WTC11 (cell line): ENCODE measurements around the gene CALML4. TPM values are rescaled to one million over a fixed set of nuclear protein-coding genes. Genes with fewer than 3 reads are reported as not detected.
"Not testable (repeated sequence)": the region's sequence is repeated elsewhere in the genome, so short reads cannot be mapped to it uniquely, and the experiment has no call there.

Experiments
- ATAC-seq: fragments of 200-7000 bp; cut with Tn5 transposase; 2 replicates; pipeline ENCODE4 v1.10.0; 2021; ENCODE audit warnings: mild to moderate bottlenecking, moderate library complexity
- CTCF ChIA-PET: fragments of 300-600 bp; sonication (Branson Sonifier 250); formaldehyde crosslinking; loops from one replicate; lab custom pipeline; 2021; ENCODE audit warnings: antibody characterized with exemption; lab: Charles Lee
- POLR2A ChIA-PET: fragments of 350-600 bp; sonication (Branson Sonifier 250); formaldehyde crosslinking; loops from one replicate; lab custom pipeline; 2021; ENCODE audit warnings: antibody characterized with exemption; lab: Charles Lee
- DNase-seq: peaks from one replicate; pipeline ENCODE4 v3.0.0; 2021; ENCODE audit warnings: low spot score
- H3K27ac Mint-ChIP-seq: 2 replicates; pipeline ENCODE4 v1.8.0; 2021; ENCODE audit warnings: mixed read lengths
- H3K27me3 Mint-ChIP-seq: 2 replicates; pipeline ENCODE4 v1.8.0; 2021; ENCODE audit warnings: low read depth, mild to moderate bottlenecking, moderate library complexity, mixed read lengths
- H3K36me3 Mint-ChIP-seq: 2 replicates; pipeline ENCODE4 v1.8.0; 2021; ENCODE audit warnings: mixed read lengths
- H3K4me1 Mint-ChIP-seq: 2 replicates; pipeline ENCODE4 v1.8.0; 2022; ENCODE audit warnings: mixed read lengths
- H3K4me3 Mint-ChIP-seq: 2 replicates; pipeline ENCODE4 v1.8.0; 2021; ENCODE audit warnings: mild to moderate bottlenecking, moderate library complexity, mixed read lengths
- H3K9me3 Mint-ChIP-seq: 2 replicates; pipeline ENCODE4 v1.8.0; 2021; ENCODE audit warnings: mixed read lengths
- FOXK1 ChIP-seq: sonication (generic); formaldehyde crosslinking; IDR thresholded peaks from 2 replicates; pipeline ENCODE4 v1.8.0; 2022; ENCODE audit warnings: mild to moderate bottlenecking, moderate library complexity, missing genetic modification reagents
- MXD4 ChIP-seq: fragments of 250-450 bp; sonication (Bioruptor Pico); IDR thresholded peaks from 2 replicates; pipeline ENCODE4 v1.8.0; 2021; ENCODE audit warnings: mild to moderate bottlenecking, moderate library complexity, borderline replicate concordance
- NR2C2 ChIP-seq: sonication (generic); formaldehyde crosslinking; IDR thresholded peaks from 2 replicates; pipeline ENCODE4 v1.8.0; 2022; ENCODE audit warnings: mild to moderate bottlenecking, missing genetic modification reagents
- OVOL2 ChIP-seq: fragments of 250-450 bp; sonication (Bioruptor Pico); IDR thresholded peaks from 2 replicates; pipeline ENCODE4 v1.9.0; 2021; ENCODE audit warnings: mild to moderate bottlenecking, borderline replicate concordance
- PRRX2 ChIP-seq: fragments of 250-450 bp; sonication (Bioruptor Pico); IDR thresholded peaks from 2 replicates; pipeline ENCODE4 v1.8.0; 2021; ENCODE audit warnings: mild to moderate bottlenecking
- SMAD4 ChIP-seq: sonication (generic); formaldehyde crosslinking; IDR thresholded peaks from 2 replicates; pipeline ENCODE4 v1.8.0; 2022; ENCODE audit warnings: mild to moderate bottlenecking, missing genetic modification reagents
- TEAD1 ChIP-seq: sonication (generic); formaldehyde crosslinking; IDR thresholded peaks from 2 replicates; pipeline ENCODE4 v1.8.0; 2022; ENCODE audit warnings: mild to moderate bottlenecking, missing genetic modification reagents
- ZBTB21 ChIP-seq: sonication (generic); formaldehyde crosslinking; IDR thresholded peaks from 2 replicates; pipeline ENCODE4 v1.8.1; 2023; ENCODE audit warnings: mild to moderate bottlenecking, missing genetic modification reagents, borderline replicate concordance
- total RNA-seq: library from RNA; stranded (reverse); gene quantifications from 3 replicates; pipeline ENCODE4 v1.2.3, GENCODE V29; 2021
- TF ChIP-seq, protein P1 (sequence below): sonication (generic); formaldehyde crosslinking; IDR thresholded peaks from 2 replicates; pipeline ENCODE4 v1.8.1; 2023; ENCODE audit warnings: mild to moderate bottlenecking, missing genetic modification reagents
- TF ChIP-seq, protein P2 (sequence below): sonication (generic); formaldehyde crosslinking; conservative IDR thresholded peaks from 2 replicates; pipeline ENCODE4 v1.8.1; 2023; ENCODE audit warnings: mild to moderate bottlenecking, low read depth, missing genetic modification reagents, moderate library complexity
- TF ChIP-seq, protein P3 (sequence below): fragments of 250-450 bp; sonication (Bioruptor Pico); conservative IDR thresholded peaks from 2 replicates; pipeline ENCODE4 v1.9.0; 2021; ENCODE audit warnings: mild to moderate bottlenecking
- TF ChIP-seq, protein P4 (sequence below): sonication (generic); formaldehyde crosslinking; IDR thresholded peaks from 2 replicates; pipeline ENCODE4 v1.8.0; 2022; ENCODE audit warnings: mild to moderate bottlenecking, missing genetic modification reagents

Gene CALML4
- total RNA-seq, 1 experiment from 2014 or later = 9.8 TPM

DNA sequence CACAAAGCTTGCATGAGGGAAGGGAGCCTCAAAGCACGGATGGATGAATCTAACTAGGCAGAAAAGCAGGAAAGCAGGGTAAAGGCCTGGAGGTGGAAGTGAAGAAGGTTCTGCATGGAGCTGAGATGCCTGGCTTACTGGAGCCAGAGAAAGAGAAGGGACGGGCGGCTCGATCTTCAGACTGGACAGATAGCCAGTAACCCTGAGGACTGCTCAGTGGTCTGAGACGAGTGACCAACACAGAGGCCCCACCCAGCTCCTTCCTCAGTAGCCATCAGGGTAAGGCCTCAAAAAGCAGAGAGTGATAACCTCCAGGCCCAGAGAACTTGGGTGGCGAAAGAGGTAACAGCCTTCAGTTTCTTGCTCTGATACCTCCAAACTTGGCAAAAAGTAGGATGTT is 18.0 kb upstream of the CALML4 start:
- ATAC-seq (no peak), DNase-seq (no peak)
- Mint-ChIP-seq H3K27ac (no peak overlapping the region; the same call in 1 of the 2 replicates), H3K9me3 (peaks cover 17% of the 10 kb centered on the region), H3K27me3 (no peaks in the 10 kb centered on the region; the same call in 1 of the 2 replicates), H3K4me1 (peaks cover 12% of the 10 kb centered on the region), H3K4me3 (no peak overlapping the region), H3K36me3 (peaks cover 47% of the 10 kb centered on the region)
- ChIA-PET POLR2A (no interaction called here), CTCF (no interaction called here)
- TF ChIP-seq, protein P1, sequence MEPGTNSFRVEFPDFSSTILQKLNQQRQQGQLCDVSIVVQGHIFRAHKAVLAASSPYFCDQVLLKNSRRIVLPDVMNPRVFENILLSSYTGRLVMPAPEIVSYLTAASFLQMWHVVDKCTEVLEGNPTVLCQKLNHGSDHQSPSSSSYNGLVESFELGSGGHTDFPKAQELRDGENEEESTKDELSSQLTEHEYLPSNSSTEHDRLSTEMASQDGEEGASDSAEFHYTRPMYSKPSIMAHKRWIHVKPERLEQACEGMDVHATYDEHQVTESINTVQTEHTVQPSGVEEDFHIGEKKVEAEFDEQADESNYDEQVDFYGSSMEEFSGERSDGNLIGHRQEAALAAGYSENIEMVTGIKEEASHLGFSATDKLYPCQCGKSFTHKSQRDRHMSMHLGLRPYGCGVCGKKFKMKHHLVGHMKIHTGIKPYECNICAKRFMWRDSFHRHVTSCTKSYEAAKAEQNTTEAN (CRISPR knock-in tag) = no peak
- TF ChIP-seq, protein P2, sequence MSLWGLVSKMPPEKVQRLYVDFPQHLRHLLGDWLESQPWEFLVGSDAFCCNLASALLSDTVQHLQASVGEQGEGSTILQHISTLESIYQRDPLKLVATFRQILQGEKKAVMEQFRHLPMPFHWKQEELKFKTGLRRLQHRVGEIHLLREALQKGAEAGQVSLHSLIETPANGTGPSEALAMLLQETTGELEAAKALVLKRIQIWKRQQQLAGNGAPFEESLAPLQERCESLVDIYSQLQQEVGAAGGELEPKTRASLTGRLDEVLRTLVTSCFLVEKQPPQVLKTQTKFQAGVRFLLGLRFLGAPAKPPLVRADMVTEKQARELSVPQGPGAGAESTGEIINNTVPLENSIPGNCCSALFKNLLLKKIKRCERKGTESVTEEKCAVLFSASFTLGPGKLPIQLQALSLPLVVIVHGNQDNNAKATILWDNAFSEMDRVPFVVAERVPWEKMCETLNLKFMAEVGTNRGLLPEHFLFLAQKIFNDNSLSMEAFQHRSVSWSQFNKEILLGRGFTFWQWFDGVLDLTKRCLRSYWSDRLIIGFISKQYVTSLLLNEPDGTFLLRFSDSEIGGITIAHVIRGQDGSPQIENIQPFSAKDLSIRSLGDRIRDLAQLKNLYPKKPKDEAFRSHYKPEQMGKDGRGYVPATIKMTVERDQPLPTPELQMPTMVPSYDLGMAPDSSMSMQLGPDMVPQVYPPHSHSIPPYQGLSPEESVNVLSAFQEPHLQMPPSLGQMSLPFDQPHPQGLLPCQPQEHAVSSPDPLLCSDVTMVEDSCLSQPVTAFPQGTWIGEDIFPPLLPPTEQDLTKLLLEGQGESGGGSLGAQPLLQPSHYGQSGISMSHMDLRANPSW (CRISPR knock-in tag) = no peak
- TF ChIP-seq ZBTB21 (no peak), OVOL2 (CRISPR knock-in tag) (no peak), PRRX2 (CRISPR knock-in tag) (no peak), FOXK1 (no peak), MXD4 (CRISPR knock-in tag) (no peak), TEAD1 (CRISPR knock-in tag) (no peak), NR2C2 (CRISPR knock-in tag) (no peak)
- TF ChIP-seq, protein P3, sequence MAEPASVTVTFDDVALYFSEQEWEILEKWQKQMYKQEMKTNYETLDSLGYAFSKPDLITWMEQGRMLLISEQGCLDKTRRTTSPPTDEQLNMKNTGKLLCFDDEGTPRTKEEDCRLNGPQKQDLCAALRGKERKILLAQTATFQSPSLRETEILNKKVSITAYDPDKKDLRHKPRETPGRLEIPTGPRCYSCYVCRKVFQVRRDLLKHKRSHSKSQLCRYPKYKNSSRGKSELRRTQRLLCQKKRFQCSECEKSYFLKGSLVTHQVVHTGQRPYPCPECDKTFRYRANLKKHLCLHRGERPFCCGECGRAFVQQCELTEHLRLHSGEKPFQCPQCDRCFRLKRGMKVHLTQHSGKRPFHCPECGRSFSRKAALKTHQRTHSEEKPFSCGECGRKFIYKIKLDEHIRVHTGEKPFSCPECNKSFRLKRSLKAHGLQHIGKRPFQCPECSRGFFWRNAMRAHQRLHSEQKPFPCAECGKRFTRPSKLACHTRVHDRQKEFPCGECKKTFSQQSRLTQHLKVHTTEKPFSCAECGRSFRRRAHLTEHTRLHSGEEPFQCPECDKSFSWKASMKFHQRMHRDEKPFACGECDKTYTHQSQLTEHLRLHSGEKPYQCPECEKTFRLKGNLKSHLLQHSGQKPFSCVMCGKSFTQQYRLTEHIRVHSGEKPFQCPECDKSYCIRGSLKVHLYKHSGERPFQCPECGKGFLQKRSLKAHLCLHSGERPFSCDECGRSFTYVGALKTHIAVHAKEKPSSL (CRISPR knock-in tag) = no peak
- TF ChIP-seq, protein P4, sequence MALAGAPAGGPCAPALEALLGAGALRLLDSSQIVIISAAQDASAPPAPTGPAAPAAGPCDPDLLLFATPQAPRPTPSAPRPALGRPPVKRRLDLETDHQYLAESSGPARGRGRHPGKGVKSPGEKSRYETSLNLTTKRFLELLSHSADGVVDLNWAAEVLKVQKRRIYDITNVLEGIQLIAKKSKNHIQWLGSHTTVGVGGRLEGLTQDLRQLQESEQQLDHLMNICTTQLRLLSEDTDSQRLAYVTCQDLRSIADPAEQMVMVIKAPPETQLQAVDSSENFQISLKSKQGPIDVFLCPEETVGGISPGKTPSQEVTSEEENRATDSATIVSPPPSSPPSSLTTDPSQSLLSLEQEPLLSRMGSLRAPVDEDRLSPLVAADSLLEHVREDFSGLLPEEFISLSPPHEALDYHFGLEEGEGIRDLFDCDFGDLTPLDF (CRISPR knock-in tag) = no peak

DNA sequence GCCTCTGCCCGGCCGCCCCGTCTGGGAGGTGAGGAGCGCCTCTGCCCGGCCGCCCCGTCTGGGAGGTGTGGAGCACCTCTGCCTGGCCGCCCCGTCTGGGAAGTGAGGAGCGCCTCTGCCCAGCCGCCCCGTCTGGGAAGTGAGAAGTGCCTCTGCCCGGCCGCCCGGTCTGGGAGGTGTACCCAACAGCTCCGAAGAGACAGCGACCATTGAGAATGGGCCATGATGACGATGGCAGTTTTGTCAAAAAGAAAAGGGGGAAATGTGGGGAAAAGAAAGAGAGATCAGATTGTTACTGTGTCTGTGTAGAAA is 17.3 kb upstream of the CALML4 start:
- DNase-seq, H3K27me3 Mint-ChIP-seq, ATAC-seq, POLR2A ChIA-PET, H3K4me1 Mint-ChIP-seq, CTCF ChIA-PET, H3K27ac Mint-ChIP-seq, H3K4me3 Mint-ChIP-seq: not testable (repeated sequence)
- Mint-ChIP-seq H3K36me3 (peaks cover 54% of the 10 kb centered on the region), H3K9me3 (peaks cover 17% of the 10 kb centered on the region)
- TF ChIP-seq SMAD4 (CRISPR knock-in tag) = peak; percentile 54; the same call in 1 of the 2 replicates

DNA sequence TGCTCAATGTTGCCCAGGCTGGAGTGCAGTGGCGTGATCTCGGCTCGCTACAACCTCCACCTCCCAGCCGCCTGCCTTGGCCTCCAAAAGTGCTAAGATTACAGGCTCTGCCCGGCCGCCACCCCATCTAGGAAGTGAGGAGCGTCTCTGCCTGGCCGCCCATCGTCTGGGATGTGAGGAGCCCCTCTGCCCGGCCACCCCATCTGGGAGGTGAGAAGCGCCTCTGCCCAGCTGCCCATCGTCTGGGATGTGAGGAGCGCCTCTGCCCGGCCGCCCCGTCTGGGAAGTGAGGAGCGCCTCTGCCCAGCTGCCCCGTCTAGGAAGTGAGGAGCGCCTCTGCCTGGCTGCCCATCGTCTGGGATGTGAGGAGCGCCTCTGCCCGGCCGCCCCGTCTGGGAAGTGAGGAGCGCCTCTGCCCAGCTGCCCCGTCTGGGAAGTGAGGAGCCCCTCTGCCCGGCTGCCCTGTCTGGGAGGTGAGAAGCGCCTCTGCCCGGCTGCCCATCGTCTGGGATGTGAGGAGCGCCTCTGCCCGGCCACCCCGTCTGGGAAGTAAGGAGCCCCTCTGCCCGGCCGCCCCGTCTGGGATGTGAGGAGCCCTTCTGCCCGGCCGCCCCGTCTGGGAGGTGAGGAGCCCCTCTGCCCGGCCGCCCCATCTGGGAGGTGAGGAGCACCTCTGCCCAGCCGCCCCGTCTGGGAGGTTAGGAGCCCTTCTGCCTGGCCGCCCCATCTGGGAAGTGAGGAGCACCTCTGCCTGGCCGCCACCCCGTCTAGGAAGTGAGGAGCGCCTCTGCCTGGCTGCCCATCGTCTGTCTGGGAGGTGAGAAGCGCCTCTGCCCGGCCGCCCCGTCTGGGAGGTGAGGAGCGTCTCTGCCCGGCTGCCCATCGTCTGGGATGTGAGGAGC is 16.6 kb upstream of the CALML4 start:
- POLR2A ChIA-PET, DNase-seq, H3K4me1 Mint-ChIP-seq, CTCF ChIA-PET, ATAC-seq, H3K27me3 Mint-ChIP-seq, H3K27ac Mint-ChIP-seq, H3K4me3 Mint-ChIP-seq: not testable (repeated sequence)
- peaks cover 59% of the 10 kb centered on the region for H3K36me3 Mint-ChIP-seq
- H3K9me3 Mint-ChIP-seq = peaks cover 17% of the 10 kb centered on the region
